HG03060 (cell line): ENCODE measurements around the gene PPP1R3D.
"Not testable (repeated sequence)": the region's sequence is repeated elsewhere in the genome, so short reads cannot be mapped to it uniquely, and the experiment has no call there.

Experiments
- ATAC-seq: cut with Tn5 transposase; IDR thresholded peaks from one replicate; pipeline ENCODE4 v1.9.1; 2021; ENCODE audit warnings: low read depth, moderate number of reproducible peaks; ENCODE audit not compliant: unreplicated experiment

Gene PPP1R3D, protein sequence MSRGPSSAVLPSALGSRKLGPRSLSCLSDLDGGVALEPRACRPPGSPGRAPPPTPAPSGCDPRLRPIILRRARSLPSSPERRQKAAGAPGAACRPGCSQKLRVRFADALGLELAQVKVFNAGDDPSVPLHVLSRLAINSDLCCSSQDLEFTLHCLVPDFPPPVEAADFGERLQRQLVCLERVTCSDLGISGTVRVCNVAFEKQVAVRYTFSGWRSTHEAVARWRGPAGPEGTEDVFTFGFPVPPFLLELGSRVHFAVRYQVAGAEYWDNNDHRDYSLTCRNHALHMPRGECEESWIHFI

DNA sequence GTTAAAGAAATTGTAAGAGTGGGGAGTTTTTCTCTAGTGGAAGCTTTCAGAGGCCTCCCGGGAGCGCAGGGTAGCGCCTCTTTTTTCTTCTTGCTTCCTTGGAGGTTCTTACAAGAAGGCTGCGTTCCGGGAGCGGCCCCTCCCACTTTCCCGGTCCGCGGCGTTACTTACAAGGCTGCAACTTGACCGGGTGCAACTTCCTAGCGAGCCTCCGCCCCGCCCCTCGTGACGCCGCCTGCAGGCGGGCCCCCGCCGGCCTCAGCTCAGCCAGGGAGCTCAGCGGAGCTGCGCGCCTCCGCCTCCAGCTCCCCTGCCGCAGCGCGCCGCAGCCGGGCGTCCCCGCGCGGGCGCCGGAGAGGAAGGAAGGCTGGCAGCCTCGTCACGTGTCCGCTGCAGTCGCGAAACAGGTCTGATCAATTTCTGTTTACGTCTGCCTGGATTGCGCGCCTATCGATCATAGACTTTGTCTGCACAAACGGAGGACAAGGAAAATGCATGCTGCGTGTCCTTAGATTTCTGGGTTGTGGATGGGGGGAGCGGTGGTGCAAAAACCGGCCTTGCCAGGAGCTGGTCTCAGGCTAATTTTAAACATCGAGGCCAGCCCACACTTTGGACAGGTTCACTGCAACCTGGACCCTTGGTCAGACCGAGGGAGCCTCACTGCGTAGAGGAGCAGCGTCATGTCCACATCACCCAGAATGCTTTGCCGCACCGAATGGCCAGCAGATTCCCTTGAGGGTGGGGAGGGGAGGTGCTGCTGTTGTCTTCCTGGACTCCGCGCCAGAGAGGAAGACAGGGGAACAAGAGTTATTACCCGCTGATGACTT, at the start of gene PPP1R3D, which contains the start of gene FAM217B:
PPP1R3D (minus strand) TSS at position 177 of the 827 bp plus-strand sequence. CDS start 374 bp downstream, outside the sequence.
FAM217B (plus strand) TSS at position 261 of the 827 bp plus-strand sequence. CDS start 3,555 bp downstream, outside the sequence.
- peak; percentile 75 for ATAC-seq

- ATAC-seq, result no peak
Measured at GRCh38 chr20:59988141-59988540, 48.0 kb upstream of the PPP1R3D start.

DNA sequence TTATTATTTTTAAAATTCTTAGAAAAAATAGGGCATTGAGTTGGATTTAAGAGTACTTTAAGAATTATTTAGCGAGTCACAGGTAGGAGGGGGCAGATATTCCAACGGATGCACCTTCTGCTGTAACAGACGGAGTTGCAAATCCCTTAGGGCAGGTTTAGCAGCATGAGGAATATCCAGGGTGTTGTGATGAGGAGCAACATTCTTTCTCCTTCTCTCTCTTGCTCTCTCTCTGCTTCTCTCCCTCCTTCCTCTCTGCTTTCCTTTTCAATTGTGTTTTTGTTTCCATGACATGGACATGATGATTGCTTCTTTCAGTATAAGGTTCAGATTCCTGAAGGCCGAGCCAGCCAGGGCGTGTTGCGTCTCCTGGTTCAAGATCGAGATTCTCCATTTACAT, 47.0 kb upstream of the PPP1R3D start:
- no peak for ATAC-seq

DNA sequence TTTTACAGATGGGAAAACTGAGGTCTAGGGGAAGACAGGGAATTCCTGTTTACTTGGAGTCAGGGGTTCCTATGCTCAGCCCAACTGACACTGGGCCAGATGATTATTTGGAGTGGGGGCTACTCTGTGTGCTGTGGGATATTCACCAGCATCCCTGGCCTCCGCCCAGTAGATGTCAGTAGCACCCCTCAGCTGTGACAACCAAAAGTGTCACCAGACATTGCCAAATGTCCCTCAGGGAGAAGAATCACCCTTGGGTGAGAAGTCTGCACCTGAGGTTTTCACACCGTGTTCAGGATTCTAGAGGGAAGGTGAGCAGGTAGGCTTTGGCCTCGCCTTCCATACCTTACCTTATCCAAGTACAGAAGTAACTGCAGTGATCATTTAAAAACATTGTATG, 45.8 kb upstream of the PPP1R3D start:
- no peak for ATAC-seq

- no peak for ATAC-seq
Measured at GRCh38 chr20:59985164-59985563, 45.1 kb upstream of the PPP1R3D start.

- no peak for ATAC-seq
Measured at GRCh38 chr20:59984541-59984940, 44.4 kb upstream of the PPP1R3D start.

- no peak for ATAC-seq
Measured at GRCh38 chr20:59983076-59983475, 43.0 kb upstream of the PPP1R3D start.

- ATAC-seq, result no peak
Measured at GRCh38 chr20:59977086-59977485, 37.0 kb upstream of the PPP1R3D start.

- no peak for ATAC-seq
Measured at GRCh38 chr20:59976156-59976782, 36.2 kb upstream of the PPP1R3D start.

GRCh38 chr20:59972037-59972801, 32.1 kb upstream of the PPP1R3D start:
- no peak for ATAC-seq

- ATAC-seq, result no peak
Measured at GRCh38 chr20:59971428-59971827, 31.3 kb upstream of the PPP1R3D start.

DNA sequence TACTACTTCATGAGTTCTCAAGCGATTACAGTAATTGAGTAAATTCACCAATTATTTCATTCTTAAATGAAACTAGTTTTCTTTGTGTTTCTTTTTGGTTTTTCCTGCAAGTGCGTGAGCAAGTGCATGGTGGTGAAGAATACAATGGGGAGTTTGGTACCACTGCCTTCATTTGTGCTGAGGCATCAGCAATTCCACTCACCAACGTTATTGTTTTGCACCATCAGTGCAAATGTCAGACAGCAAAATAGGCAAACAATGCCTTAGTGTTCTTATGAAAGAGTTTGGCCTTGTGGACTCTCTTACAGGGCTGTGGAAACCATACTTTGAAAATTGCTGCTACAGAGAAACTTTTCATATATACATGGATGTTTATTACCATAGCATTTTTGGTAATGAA, 26.3 kb upstream of the PPP1R3D start:
- ATAC-seq, result no peak

DNA sequence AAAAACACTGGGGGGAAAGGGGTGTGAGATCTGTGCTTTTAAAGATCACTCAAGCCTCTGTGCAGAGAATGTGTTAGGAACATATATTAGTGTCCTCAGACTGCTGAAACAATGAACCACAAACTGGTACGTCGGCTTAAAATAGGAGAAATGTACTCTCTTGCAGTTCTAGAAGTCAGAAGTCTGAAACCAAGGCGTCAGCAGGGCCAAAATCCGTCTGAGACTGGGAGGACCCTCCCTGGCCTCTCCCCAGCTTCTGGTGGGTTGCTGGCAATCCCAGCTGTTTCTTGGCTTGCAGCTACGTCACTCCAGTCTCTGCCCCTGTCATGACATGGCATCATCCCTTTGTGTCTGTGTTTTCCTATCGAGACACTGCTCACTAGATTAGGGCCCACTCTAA, 22.1 kb upstream of the PPP1R3D start:
- ATAC-seq, result no peak

DNA sequence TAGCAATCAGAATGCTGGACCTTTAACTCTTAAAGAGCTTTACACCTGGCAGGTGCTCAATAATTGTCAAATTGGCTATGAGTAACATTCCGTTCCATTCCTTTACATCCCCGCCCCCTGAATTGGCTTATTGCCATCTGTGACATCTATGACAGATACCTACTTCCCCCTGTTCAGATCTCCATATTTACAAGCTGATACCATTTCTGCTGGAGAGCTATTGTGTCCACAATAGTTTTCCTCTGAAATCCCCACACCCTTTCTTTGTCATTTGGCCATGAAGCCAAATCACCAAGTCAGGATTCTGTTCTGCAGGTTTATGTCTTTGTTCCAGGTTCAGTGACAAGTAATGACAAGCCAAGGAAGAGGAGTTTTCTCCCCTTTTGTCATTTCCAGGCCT, 21.3 kb upstream of the PPP1R3D start:
- ATAC-seq, result no peak

GRCh38 chr20:59958626-59959025, 18.5 kb upstream of the PPP1R3D start:
- no peak for ATAC-seq

- no peak for ATAC-seq
Measured at GRCh38 chr20:59958123-59958522, 18.0 kb upstream of the PPP1R3D start, which contains the start of gene CDH26. TSS of gene CDH26 (plus strand) at chr20:59958423. CDS start at chr20:59958727, 304 bp downstream.

DNA sequence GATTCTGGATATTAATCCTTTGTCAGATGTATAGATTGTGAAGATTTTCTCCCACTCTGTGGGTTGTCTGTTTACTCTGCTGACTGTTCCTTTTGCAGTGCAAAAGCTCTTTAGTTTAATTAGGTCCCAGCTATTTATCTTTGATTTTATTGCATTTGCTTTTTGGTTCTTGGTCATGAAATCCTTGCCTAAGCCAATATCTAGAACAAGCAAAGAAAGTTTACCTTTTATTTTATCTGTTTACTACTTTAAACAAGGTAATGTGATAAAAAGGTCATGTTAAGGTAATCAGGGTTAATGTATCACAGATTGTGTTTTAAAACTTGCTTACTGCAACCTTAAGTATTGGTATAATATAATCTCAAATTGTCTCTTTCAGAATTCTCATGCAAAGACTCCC, 17.5 kb upstream of the PPP1R3D start:
- ATAC-seq, result not testable (repeated sequence)

DNA sequence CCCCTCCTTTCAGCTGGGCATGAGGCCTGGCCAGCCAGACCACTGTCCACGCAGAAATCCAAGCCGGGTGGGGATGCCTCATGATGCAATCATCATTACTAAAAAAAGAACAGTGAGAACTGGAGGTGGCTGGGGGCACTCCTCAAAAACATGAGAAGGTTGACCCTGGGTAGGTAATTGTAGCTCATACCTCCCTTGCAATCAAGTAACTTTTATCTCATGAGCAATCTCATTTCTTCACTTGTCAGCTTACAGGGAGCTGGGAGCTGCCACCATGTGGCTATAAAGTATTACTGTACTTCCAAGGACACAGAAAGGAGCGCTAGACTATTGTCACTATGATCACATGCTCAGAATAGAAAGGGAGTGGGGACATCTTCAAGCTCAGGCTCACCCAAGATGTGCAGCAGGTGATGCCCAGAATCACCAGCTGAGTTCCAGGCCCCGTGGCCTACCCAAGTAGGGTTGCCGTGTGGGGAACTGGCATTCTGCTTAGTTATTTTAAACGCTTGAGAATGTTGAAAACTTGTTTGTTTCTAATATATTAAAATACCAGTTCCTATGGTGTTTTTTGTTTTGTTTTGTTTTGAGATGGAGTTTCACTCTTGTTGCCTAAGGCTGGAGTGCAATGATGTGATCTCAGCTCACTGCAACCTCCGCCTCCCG, 15.2 kb upstream of the PPP1R3D start:
- ATAC-seq, result no peak

DNA sequence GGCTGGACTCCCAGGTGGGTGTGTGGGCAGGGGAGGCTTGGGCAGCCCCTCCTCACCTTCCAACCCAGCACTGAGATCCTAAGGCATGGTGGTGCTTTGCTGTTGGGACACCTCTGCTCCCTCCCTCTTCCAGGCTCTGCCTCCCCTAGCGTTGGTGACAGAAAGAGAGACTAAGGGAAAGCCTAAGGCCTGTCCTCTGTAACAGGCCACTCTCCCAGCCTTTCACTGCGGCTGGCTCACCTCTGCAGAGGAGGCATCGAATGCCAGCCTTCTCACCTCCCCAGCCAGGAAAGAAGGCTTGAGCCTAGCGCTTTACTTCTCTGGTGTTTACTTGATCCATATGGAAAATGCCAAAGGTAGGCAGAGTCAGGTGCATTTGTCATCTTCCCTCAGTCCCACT, 14.6 kb upstream of the PPP1R3D start:
- ATAC-seq, result no peak

DNA sequence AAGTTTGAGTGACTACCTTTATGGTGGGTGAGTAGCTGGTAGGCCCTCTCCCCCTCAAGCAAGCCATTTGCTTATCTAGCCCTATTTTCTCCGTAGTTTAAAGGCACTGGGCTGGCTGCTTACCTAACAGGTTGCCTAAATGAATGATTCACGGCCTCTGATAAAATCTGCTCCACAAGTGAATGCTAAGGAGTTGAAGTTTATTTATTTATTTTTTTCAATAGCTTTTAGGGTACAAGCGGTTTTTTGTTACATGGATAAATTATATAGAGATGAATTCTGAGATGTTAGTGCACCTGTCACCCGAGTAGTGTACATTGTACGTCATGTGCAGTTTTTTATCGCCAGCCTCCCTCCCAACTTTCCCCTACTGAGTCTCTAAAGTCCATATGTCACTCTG, 9.8 kb upstream of the PPP1R3D start:
- no peak for ATAC-seq
